Activated T-cell treated with anti-CD3 and anti-CD28 coated beads, Interleukin-2, amount 50 U/mL, for 72 hours (primary cell): ENCODE data around the gene TTLL10. TPM values are rescaled to one million over a fixed set of nuclear protein-coding genes. Genes with fewer than 3 reads are reported as not detected.

Source experiments
- ATAC-seq, 2 donors: fragments of 150-1000 bp; cut with Tn5 transposase; replicated peaks in 1 of 2; 2 replicates each; pipeline ENCODE4 v1.10.0; 2021; ENCODE audit warnings: moderate library complexity in 2 of 2, mild to moderate bottlenecking in 1 of 2
- DNase-seq, 2 donors: peaks; one replicate each; pipeline ENCODE4 v3.0.0; 2021 to 2022; ENCODE audit warnings: mixed read lengths in 1 of 2
- H3K27ac Mint-ChIP-seq: one replicate; pipeline ENCODE4 v1.8.0; 2022; ENCODE audit warnings: mild to moderate bottlenecking, moderate library complexity, mixed read lengths
- H3K27me3 Mint-ChIP-seq: one replicate; pipeline ENCODE4 v1.8.0; 2022; ENCODE audit warnings: low read depth, mixed read lengths
- H3K36me3 Mint-ChIP-seq, 2 donors: one replicate each; pipeline ENCODE4 v1.8.0; 2022; ENCODE audit warnings: mixed read lengths in 2 of 2, mild to moderate bottlenecking in 1 of 2; ENCODE audit not compliant: insufficient read depth in 2 of 2
- H3K4me1 Mint-ChIP-seq: one replicate; pipeline ENCODE4 v1.8.0; 2022; ENCODE audit warnings: low read depth, mixed read lengths
- H3K4me3 Mint-ChIP-seq, 2 donors: one replicate each; pipeline ENCODE4 v1.8.0; 2022; ENCODE audit warnings: mild to moderate bottlenecking in 2 of 2, mixed read lengths in 2 of 2, moderate library complexity in 2 of 2
- H3K9me3 Mint-ChIP-seq, 2 donors: one replicate each; pipeline ENCODE4 v1.8.0; 2022; ENCODE audit warnings: mixed read lengths in 2 of 2
- total RNA-seq, 2 donors: library from RNA; stranded (reverse); gene quantifications; one replicate each; pipeline ENCODE4 v1.2.3, GENCODE V29; 2022

Gene TTLL10
- total RNA-seq, 2 donors from 2014 or later = 0.36 TPM; not detected in 1

DNA sequence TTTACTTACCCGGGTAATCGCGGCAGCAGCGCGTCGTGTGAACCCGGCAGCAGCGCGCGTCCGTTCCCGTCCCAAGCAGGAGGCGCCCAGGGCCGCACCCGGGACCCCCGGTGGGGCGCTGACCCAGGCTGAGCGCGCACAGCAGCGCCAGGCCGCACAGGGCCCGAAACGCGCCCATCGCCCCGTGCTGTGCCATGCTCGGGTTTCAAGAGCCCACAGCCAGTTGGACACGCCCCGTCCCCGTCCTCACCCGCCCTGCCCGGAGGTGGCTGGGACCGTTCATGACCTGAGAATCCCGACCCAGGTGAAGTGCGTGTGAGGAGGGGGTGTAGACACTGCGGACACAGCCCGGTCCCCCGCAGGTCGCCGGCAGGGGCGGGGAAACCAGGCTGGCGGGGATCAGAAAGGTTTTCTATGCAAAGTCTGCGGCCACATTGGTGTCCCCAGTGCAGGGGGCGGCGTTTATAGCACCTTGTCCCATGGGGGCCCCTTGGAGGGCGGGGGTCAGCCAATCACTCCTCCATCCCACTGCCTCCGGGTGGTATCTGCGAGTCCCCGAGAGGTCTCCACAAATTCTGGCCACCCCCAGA lies 32.8 kb downstream of the TTLL10 start, which contains the start of gene TNFRSF18:
Gene TNFRSF18 (minus strand): TSS at position 217 of the 590 bp plus-strand sequence. CDS start 21 bp downstream, at position 196.
- H3K4me3 Mint-ChIP-seq = peak within 1 kb of the TSS; percentile 86 to 87
- ATAC-seq = peak; percentile 20 to 22
- H3K36me3 Mint-ChIP-seq = peaks cover 2 to 3% of the 10 kb centered on the region in 2 donors
- DNase-seq = peak; percentile 73 to 77
- H3K27me3 Mint-ChIP-seq = no peaks in the 10 kb centered on the region
- no peaks in the 10 kb centered on the region for H3K9me3 Mint-ChIP-seq
- H3K4me1 Mint-ChIP-seq = peaks cover 37% of the 10 kb centered on the region
- H3K27ac Mint-ChIP-seq = peak within 1 kb of the TSS; percentile 70

DNA sequence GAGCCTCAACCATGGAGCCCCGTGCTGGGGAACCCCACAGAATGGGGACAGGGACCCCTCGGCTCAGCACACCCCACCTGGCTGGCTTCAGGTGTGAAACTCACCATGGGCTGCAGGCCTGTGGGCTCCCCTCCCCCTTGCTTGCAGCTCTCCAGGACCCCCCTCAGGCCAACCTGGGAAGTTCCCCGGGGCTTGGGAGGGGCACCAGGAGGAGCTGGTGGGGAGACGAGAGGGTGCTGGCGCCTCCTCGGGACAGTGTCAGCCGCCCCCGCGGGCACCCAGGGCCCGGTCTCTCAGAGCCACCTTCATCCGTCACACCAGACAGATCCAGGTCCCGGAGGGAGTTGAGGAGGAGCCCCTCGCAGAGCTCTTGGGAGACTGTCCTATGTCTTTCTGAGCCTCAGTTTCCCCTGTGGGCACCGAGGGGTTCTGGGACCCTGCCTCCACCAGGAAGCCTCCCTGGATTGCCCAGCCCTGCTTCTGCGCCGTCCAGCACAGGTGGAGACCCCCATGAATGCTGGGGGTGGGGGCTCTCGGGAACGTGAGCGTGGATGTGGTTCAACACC lies 33.4 kb downstream of the TTLL10 start:
- Mint-ChIP-seq H3K9me3 (no peaks in the 10 kb centered on the region), H3K27ac (peak overlapping the region; percentile 60), H3K4me1 (peaks cover 37% of the 10 kb centered on the region), H3K27me3 (no peaks in the 10 kb centered on the region), H3K4me3 (peak overlapping the region; percentile 86 to 87), H3K36me3 (peaks cover 2 to 3% of the 10 kb centered on the region in 2 donors)
- ATAC-seq = no peak
- peak in 1 of 2 donors; percentile 33 for DNase-seq

DNA sequence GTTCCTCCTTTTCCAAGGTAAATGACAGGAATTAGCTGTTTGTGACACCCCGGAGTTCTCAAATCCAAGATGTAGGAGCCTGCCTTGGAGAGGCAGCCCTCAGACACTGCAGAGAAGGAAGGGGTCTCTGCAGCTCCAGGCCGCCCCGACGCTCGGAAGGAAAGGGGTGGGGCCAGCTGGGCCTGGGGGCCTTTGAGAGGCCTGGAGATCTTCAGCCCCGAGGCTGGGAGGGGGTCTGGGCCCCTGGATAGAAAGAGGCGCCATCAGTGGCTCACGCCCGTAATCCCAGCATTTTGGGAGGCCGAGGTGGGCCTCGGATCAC lies 33.9 kb downstream of the TTLL10 start:
- peak overlapping the region; percentile 14 for H3K27ac Mint-ChIP-seq
- no peaks in the 10 kb centered on the region for H3K27me3 Mint-ChIP-seq
- peak overlapping the region; percentile 85 to 86 for H3K4me3 Mint-ChIP-seq
- peaks cover 37% of the 10 kb centered on the region for H3K4me1 Mint-ChIP-seq
- H3K36me3 Mint-ChIP-seq = peaks cover 2 to 3% of the 10 kb centered on the region in 2 donors
- DNase-seq (no peak), ATAC-seq (no peak)
- H3K9me3 Mint-ChIP-seq = no peaks in the 10 kb centered on the region

DNA sequence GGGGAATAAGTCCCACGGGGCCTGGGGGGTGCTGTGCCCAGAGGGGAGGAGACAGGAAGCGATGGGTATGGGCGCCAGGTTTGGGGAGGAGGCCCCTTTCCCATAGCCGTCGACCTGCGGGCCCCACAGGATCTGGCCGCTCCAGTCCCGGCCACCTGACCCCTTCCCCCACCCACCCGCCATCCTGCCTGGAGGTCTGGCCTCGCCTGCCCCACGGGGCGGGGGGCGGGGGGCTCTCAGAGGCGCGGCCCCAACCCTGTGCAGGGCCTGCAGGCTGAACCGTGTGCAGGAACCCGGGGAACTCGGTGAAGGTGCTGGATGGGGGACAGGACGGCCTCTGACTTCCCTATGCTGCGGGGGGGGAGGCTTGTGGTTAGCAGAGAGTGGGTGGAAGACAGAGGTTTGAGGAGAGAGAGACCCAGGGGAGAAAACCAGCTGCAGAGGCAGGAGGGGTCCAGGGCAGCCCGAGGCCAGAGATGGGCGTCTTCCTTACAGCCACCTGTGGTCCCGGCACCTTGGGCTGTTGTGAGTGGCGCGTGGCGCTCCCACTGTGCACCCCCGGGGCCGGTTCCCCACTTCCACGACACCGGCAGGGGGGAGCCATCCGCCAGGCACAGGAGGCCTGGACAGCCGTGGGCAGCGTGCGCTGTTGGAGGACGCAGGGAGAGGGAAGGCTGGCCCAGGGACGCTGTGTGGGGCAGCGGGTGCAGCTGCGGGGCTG lies 35.2 kb downstream of the TTLL10 start:
- peak; percentile 68 to 71 for DNase-seq
- Mint-ChIP-seq H3K27me3 (no peaks in the 10 kb centered on the region), H3K36me3 (peaks cover 2 to 3% of the 10 kb centered on the region in 2 donors), H3K4me3 (peak overlapping the region; percentile 85 to 86), H3K27ac (peak overlapping the region; percentile 93), H3K4me1 (peaks cover 37% of the 10 kb centered on the region), H3K9me3 (no peaks in the 10 kb centered on the region)
- ATAC-seq = peak; percentile 10 to 22

DNA sequence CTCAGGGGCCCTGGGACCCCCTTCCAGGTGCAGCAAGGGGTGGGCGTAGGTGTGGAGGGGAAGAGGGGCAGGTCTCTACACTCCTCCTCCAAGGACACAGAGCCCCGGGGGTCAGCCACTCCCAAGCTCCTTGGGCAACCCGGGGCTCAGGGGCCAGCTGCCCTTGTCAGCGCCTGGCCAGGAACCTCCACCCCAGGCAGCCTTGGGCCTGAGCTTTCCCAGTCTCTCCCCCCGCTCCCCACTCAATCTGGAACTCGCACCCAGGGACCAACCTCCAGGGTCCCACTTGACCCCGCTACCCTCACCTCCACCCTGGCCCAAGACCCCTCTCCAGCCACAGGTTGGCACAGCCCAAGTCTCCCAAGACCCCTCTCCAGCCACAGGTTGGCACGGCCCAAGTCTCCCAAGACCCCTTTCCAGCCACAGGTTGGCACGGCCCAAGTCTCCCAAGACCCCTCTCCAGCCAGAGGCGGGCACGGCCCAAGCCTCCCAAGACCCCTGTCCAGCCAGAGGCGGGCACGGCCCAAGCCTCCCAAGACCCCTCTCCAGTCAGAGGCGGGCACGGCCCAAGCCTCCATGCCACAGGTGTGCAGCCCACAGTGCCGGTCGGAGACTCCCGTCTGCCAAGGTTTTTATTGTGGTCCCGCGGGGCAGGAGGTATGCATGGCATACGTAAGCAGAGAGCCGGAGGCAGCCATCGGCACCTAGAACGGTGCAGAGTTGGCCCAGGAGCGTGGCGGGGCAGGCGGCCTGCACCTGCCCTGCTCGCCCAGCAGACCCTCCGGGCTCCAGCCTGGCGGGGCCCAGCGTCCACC lies 37.3 kb downstream of the TTLL10 start:
- DNase-seq (no peak), ATAC-seq (no peak)
- Mint-ChIP-seq H3K36me3 (peaks cover 2 to 6% of the 10 kb centered on the region in 2 donors), H3K9me3 (no peaks in the 10 kb centered on the region), H3K27ac (peak overlapping the region; percentile 54), H3K4me1 (peaks cover 53% of the 10 kb centered on the region), H3K27me3 (no peaks in the 10 kb centered on the region), H3K4me3 (peak overlapping the region; percentile 75)

DNA sequence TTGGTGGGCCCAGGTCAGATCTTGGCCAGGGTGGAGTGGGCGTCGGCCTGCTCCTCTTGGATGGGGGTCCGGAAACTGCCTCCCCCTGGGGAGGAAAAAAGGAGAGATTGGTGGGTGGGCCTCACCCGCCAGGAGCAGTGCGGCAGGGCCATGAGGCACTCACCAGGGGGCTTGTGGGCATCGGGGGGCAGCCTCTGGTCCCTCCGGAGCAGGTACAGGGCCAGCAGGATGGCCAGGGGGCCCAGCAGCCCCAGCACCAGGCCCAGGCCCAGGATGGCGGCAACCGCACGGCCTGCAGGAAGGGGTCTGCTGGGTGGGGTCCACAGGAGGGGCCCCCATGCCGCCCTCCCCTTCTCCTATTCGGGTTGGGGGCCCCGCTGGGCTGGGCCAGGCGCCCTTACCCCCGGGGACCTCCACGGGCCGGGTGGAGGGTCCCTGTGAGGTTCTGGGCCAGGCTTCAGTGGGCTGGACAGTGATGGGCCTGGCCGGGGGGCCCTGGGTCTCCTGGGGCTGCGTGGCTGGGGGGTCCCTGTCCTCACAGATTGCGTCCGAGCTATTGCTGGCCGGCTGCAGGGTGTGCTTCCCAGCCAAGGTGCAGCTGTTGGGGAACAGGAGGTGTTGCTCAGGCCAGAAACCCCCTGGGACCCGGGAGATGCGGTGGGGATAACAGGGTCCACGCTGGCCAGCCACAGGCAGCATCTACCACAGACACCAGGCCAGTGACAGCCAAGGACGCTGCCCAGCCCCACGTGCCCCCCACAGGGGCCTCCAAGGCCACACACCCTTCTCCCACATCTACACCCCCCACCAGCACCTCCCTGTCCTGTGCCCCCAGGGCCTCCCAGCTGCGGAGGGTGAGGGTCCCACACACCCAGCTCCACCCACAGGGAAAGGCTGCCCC lies 38.1 kb downstream of the TTLL10 start:
- Mint-ChIP-seq H3K27me3 (no peaks in the 10 kb centered on the region), H3K4me1 (peaks cover 61% of the 10 kb centered on the region), H3K36me3 (peaks cover 7 to 8% of the 10 kb centered on the region in 2 donors), H3K4me3 (peak overlapping the region; percentile 79 to 85), H3K27ac (peak overlapping the region; percentile 80), H3K9me3 (no peaks in the 10 kb centered on the region)
- ATAC-seq (no peak), DNase-seq (no peak)

DNA sequence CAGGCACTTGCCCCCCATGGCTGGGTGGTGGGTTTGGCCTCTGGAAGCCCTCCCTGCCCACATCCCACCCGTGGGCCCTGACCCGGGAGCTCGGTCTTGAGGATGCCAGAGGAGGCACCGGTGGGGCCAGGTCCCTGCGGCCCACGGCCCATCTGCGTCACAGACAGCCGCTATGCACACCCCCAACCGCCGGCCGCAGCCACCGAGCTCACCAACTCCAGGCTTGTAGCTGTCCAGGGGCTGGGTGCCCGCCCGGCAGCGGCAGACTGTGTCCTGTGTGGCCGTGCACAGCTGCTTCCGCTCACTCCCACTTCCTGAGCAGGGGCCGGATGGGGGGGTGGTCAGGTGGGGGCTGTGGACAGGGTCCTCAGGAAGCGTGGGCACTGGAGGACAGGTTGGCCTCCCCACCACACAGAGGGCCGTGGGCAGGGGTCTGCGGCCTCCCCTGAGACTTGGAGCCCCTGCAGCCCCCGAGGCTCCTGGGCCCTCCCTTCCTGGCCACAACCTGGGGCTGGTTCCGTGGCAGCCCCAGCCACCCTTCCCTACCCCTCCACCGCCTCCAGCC lies 39.2 kb downstream of the TTLL10 start:
- Mint-ChIP-seq H3K27ac (no peak overlapping the region), H3K9me3 (no peaks in the 10 kb centered on the region), H3K27me3 (no peaks in the 10 kb centered on the region), H3K36me3 (peaks cover 8 to 12% of the 10 kb centered on the region in 2 donors), H3K4me3 (peak overlapping the region; percentile 79 to 82), H3K4me1 (peaks cover 65% of the 10 kb centered on the region)
- ATAC-seq (peak; percentile 18), DNase-seq (peak; percentile 74 to 80)

DNA sequence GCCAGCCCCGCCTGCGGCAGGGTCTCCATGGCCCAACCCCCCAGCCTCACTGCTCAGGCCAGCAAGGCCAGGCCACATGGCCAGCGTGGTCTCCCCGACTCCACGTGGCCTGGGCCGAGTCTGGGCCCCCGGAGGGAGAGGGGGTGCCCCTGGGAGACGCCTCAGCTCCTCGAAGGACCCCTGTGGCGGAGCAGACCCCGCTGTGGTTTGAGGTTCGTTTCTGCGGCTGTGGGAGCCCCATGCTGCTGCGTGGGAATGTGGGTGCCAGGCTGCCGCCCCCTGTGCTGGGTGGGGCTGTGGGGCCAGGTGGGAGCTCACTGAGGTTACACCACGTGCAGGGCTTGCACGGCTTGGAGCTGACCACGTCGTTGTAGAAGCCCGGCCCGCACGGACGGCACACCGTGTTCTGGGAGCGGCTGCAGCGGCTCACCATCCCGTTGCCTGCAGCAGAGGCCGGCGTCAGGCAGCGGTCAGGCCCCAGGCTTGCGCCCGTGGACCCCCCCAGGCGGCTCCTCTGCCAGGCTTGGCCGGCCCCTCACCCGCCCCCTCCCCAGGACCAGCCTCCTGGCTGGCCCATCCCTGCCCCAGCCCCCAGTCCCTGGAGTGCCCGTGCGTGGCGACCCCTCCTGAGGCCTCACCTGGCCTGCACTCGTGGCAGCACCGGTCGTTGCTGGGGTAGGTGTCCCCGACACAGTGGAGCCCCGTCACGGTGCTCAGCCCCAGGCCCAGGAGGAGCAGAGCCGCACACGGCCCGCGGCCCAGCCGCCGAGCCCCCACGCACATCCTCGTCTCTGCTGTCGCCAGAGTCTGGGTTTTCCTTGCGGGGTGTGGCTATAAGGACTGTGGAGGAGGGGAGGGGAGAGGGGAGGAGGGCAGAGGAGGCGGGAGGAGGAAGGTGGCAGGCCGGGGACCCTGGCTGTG lies 39.9 kb downstream of the TTLL10 start, which contains the start of gene TNFRSF4:
Gene TNFRSF4 (minus strand): TSS at position 809 of the 921 bp plus-strand sequence. CDS start 26 bp downstream, at position 783.
- peak within 1 kb of the TSS; percentile 82 to 83 for H3K4me3 Mint-ChIP-seq
- H3K4me1 Mint-ChIP-seq = peaks cover 65% of the 10 kb centered on the region
- H3K27me3 Mint-ChIP-seq = no peaks in the 10 kb centered on the region
- H3K36me3 Mint-ChIP-seq = peaks cover 6 to 13% of the 10 kb centered on the region in 2 donors
- peak; percentile 49 to 55 for DNase-seq
- peak; percentile 10 to 20 for ATAC-seq
- H3K9me3 Mint-ChIP-seq = no peaks in the 10 kb centered on the region
- peak within 1 kb of the TSS; percentile 89 for H3K27ac Mint-ChIP-seq

DNA sequence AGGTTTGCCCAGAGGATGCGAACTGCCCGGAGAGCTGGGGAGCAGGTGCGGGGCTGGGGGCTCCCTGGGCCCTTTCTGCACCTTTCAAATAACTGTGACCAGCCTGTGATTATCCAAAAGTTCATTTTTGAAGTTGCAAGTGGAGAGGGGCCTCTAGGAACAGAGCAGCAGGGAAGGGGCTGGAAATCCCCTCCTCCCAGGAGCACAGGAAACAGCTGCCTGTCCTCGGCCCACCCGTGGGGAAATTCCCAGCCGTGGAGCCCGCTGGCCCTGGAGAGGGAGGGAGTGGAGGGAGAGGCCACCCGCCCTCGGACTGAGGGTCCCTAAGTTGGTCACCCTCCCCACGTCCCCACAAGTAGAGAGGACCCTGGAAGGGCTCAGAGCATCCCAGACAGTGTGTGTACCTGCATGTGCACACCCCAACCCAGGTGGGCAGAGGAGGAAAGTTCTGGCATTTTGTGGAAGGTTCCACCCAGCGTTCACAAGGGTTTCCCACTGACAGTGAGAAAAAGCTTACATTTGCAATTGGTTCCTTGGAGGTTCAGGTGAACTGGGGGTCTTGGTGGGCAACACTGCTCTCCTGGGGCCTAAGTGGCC lies 41.5 kb downstream of the TTLL10 start:
- ATAC-seq = no peak
- peak overlapping the region; percentile 89 for H3K27ac Mint-ChIP-seq
- no peak for DNase-seq
- H3K4me1 Mint-ChIP-seq = peaks cover 58% of the 10 kb centered on the region
- no peaks in the 10 kb centered on the region for H3K27me3 Mint-ChIP-seq
- peaks cover 6 to 15% of the 10 kb centered on the region in 2 donors for H3K36me3 Mint-ChIP-seq
- peak overlapping the region; percentile 82 to 83 for H3K4me3 Mint-ChIP-seq
- H3K9me3 Mint-ChIP-seq = no peaks in the 10 kb centered on the region

DNA sequence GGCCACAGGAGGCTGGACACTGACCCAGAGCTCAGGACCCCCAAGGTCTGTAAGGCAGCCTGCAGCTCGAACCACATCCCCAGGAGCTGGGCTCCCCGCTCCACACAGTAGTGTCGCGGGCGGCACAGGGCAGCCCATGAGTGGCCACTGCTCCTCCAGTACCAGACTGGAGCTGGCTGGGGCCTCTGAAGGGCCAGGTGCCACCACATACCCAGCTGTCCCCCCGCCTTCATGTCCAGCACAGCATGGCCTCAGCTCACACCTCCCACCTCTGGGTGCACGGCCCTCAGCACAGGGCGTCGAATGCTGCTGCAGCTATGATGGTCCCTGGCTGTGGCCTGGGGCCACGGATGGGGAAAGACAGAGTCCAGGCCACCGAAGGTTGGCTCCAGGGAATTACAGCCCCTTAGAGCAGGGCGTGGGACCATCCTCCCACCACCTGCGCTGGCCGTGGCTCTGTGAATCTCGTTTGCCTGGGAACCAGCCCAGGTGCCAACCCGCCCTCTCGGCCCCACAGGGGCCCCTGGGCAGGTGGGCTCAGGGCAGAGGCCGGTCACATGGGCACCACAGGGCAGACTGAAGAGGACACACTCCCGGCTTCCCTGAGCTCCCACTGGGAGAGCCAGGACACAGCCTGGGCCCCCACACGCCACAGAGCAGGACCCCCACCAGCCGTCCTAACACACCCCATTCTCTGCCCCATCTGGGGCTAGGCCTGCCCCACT lies 42.4 kb downstream of the TTLL10 start:
- no peak for ATAC-seq
- Mint-ChIP-seq H3K36me3 (peaks cover 10 to 15% of the 10 kb centered on the region in 2 donors), H3K4me3 (peak overlapping the region; percentile 82 to 83), H3K4me1 (peaks cover 49% of the 10 kb centered on the region), H3K27ac (peak overlapping the region; percentile 93), H3K27me3 (no peaks in the 10 kb centered on the region), H3K9me3 (no peaks in the 10 kb centered on the region)
- DNase-seq = no peak
